Choroid plexus epithelial cell (primary cell): ENCODE measurements around the gene TPM3.
"Not testable (repeated sequence)": the region's sequence is repeated elsewhere in the genome, so short reads cannot be mapped to it uniquely, and the experiment has no call there.

Experiments
- DNase-seq: peaks from one replicate; pipeline ENCODE4 v3.0.0-alpha.2; 2010; ENCODE audit warnings: low read depth
- H3K4me3 ChIP-seq: 2 replicates; pipeline ENCODE4 v1.5.1; 2011; ENCODE audit warnings: low read depth, mild to moderate bottlenecking, control low read depth, low read length, moderate library complexity
- TF ChIP-seq, protein P1 (sequence below): conservative IDR thresholded peaks from 2 replicates; pipeline ENCODE4 v1.5.1; 2011; ENCODE audit warnings: low read depth, mild to moderate bottlenecking, control low read depth, inconsistent platforms, low read length, moderate library complexity

TPM3 gene

GRCh38 chr1:154151311-154151710 lies 40.6 kb downstream of the TPM3 start:
- no peak overlapping the region for H3K4me3 ChIP-seq
- TF ChIP-seq, protein P1, sequence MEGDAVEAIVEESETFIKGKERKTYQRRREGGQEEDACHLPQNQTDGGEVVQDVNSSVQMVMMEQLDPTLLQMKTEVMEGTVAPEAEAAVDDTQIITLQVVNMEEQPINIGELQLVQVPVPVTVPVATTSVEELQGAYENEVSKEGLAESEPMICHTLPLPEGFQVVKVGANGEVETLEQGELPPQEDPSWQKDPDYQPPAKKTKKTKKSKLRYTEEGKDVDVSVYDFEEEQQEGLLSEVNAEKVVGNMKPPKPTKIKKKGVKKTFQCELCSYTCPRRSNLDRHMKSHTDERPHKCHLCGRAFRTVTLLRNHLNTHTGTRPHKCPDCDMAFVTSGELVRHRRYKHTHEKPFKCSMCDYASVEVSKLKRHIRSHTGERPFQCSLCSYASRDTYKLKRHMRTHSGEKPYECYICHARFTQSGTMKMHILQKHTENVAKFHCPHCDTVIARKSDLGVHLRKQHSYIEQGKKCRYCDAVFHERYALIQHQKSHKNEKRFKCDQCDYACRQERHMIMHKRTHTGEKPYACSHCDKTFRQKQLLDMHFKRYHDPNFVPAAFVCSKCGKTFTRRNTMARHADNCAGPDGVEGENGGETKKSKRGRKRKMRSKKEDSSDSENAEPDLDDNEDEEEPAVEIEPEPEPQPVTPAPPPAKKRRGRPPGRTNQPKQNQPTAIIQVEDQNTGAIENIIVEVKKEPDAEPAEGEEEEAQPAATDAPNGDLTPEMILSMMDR = no peak
- peak; percentile 34 for DNase-seq

DNA sequence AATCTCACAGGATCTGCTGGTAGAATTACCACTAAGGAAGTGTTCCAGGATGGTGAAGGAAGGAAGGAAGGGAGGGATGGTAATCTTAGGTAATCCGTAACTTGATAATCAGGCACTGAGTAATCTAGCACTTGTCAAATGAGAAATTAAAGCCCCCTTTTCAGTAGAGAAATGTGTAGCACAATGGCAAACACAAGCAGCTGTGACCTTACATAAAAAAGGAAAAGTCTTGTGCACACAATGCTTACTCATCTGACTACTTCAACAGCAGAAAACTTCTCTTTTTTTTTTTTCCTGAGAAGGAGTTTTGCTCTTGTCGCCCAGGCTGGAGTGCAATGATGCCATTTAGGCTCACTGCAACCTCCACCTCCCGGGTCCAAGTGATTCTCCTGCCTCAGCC lies 43.1 kb downstream of the TPM3 start:
- H3K4me3 ChIP-seq = no peak overlapping the region
- TF ChIP-seq, protein P1 = no peak
- DNase-seq = peak; percentile 54

GRCh38 chr1:154147505-154147904 lies 44.4 kb downstream of the TPM3 start:
- not testable (repeated sequence) for DNase-seq, H3K4me3 ChIP-seq

GRCh38 chr1:154145986-154146385 lies 45.9 kb downstream of the TPM3 start:
- DNase-seq = no peak
- TF ChIP-seq, protein P1 = peak; percentile 57

GRCh38 chr1:154142358-154142757 lies 49.5 kb downstream of the TPM3 start:
- TF ChIP-seq, protein P1 = no peak
- no peak for DNase-seq
- H3K4me3 ChIP-seq = no peak overlapping the region

More at GRCh38 chr1:154145986-154146385, 45.9 kb downstream of the TPM3 start:
- no peak overlapping the region for H3K4me3 ChIP-seq

DNA sequence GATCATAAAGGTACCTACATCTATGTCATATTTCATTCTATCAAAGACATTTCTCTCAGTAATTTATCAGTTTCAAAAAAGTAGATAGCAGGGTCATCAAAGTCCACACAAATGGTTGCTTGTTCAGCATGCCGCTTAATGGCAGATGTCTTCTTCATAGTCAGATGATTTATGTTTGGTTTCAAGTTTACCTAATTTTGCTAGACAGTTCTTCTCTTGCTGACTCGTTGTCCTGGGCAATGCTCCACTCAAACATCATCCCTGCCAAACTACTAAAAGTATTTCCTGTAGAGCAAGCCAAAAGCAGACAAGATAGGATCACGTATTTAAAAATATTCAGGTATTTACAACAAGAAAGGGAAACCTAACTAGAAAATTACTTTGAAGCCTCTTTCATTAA lies 50.7 kb downstream of the TPM3 start:
- TF ChIP-seq, protein P1 = no peak
- peak; percentile 70 for DNase-seq
- no peak overlapping the region for H3K4me3 ChIP-seq

GRCh38 chr1:154137888-154138287 lies 54.0 kb downstream of the TPM3 start:
- DNase-seq = no peak
- no peak overlapping the region for H3K4me3 ChIP-seq
- TF ChIP-seq, protein P1 = no peak

DNA sequence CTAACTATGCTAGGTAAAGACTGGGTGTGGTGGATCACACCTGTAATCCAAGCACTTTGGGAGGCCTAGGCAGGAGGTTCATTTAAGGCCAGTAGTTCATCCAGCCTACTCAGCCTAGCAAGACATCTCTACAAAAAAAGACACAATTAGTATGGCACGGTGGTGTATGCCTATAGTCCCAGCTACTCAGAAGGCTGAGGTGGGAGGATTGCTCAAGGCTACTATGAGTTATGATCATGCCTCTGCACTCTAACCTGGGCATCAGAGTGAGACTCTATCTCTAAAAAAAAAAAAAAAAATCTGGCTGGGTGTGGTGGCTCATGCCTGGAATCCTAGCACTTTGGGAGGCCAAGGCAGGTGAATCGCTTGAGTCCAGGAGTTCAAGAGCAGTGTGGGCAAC lies 58.6 kb downstream of the TPM3 start:
- no peak overlapping the region for H3K4me3 ChIP-seq
- TF ChIP-seq, protein P1 = no peak
- no peak for DNase-seq
